ENCODE data around the gene IRF1.

DNA sequence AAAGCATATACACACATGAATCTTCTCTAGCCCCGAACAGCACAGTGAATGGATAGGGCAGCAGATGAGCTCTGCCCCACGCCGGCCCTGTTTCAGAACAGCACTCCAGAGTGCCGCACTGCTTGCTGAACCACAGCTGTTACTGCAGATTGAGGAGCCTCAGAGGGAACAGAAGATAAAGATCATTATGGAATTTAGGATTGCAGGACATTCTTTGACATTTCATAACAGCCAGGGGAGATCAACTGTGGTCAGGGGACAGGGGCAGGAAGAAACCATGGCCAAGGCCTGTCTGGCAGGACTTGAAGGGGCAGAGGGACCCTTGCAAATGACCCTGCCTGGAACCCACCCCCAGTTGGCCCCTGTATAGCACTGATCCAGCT, 20.6 kb downstream of the IRF1 start:
- TF ChIP-seq, protein P1, sequence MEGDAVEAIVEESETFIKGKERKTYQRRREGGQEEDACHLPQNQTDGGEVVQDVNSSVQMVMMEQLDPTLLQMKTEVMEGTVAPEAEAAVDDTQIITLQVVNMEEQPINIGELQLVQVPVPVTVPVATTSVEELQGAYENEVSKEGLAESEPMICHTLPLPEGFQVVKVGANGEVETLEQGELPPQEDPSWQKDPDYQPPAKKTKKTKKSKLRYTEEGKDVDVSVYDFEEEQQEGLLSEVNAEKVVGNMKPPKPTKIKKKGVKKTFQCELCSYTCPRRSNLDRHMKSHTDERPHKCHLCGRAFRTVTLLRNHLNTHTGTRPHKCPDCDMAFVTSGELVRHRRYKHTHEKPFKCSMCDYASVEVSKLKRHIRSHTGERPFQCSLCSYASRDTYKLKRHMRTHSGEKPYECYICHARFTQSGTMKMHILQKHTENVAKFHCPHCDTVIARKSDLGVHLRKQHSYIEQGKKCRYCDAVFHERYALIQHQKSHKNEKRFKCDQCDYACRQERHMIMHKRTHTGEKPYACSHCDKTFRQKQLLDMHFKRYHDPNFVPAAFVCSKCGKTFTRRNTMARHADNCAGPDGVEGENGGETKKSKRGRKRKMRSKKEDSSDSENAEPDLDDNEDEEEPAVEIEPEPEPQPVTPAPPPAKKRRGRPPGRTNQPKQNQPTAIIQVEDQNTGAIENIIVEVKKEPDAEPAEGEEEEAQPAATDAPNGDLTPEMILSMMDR (conservative IDR thresholded peaks at IDR 0.05 in 1 of 2, IDR thresholded peaks at IDR 0.05 in 1 of 2; ENCODE audit: extremely low read depth in 1 of 2, insufficient read depth in 1 of 2, low read depth in 1 of 2, low read length in 2 of 2) = no peak
- no peak for TF ChIP-seq EZH2 (IDR thresholded peaks at IDR 0.05; ENCODE audit: borderline replicate concordance, low read length)
